ENCODE results near the gene COLGALT1. TPM values are rescaled to one million over a fixed set of nuclear protein-coding genes. Genes with fewer than 3 reads are reported as not detected.
A peak's percentile ranks its signal among the peaks of the same experiment; 100 is the strongest.
"Not testable (repeated sequence)": the region's sequence is repeated elsewhere in the genome, so short reads cannot be mapped to it uniquely, and the experiment has no call there.

COLGALT1 gene
- polyA plus RNA-seq, 1 of the 3 experiments (the other 2 are of a cell fraction), result 83.8 TPM

GRCh38 chr19:17517898-17518297 lies 37.6 kb upstream of the COLGALT1 start:
- Histone ChIP-seq H3K9me2 (no peaks in the 10 kb centered on the region), H3K4me3 (ENCODE audit: low read depth in 2 of 2, low read length in 1 of 2) (peak overlapping the region in 1 of 2 experiments; percentile 12; a peak in 1 of 4 replicates), H3K4me1 (ENCODE audit: control insufficient read depth in 1 of 2, insufficient read depth in 2 of 2, low read depth in 1 of 2, low read length in 1 of 2) (peaks cover 0 to under 1% of the 10 kb centered on the region in 2 experiments; a peak in 1 of 4 replicates), H4K20me1 (ENCODE audit: insufficient read depth) (no peaks in the 10 kb centered on the region), H3K27ac (ENCODE audit: low read depth in 2 of 2, low read length in 1 of 2) (no peak overlapping the region), H3K4me2 (no peak overlapping the region), H3F3A (replicated peaks; ENCODE audit: insufficient read depth) (peaks cover 5% of the 10 kb centered on the region), H3K79me2 (ENCODE audit: insufficient read depth) (peaks cover 16% of the 10 kb centered on the region), H3K9me3 (peaks cover 10% of the 10 kb centered on the region), H2AFZ (ENCODE audit: low read depth) (no peak overlapping the region), H3K9ac (no peak overlapping the region), H3K36me3 (replicated peaks in 1 of 2; ENCODE audit: control insufficient read depth in 1 of 2, insufficient read depth in 2 of 2, low read length in 1 of 2) (peaks cover 16 to 38% of the 10 kb centered on the region in 2 experiments), H3K27me3 (ENCODE audit: insufficient read depth) (no peaks in the 10 kb centered on the region)
- WGBS (ENCODE audit: low lambda C conversion rate), result 93% methylated on average over 1 of the region's 1 CpG
- DNase-seq, result no peak
- ChIA-PET CTCF (no interaction called here), POLR2A (no interaction called here)
- no peak for TF ChIP-seq PBX3 (IDR thresholded peaks at IDR 0.05)
- no peak for TF ChIP-seq RAD21 (IDR thresholded peaks at IDR 0.05; ENCODE audit: low read length)
- no peak for TF ChIP-seq EP300 (IDR thresholded peaks at IDR 0.05; ENCODE audit: borderline replicate concordance in 1 of 2, low read depth in 1 of 2, low read length in 1 of 2)
- TF ChIP-seq TAF1 (IDR thresholded peaks at IDR 0.05; ENCODE audit: borderline replicate concordance, low read depth, low read length), result no peak
- no peak for TF ChIP-seq POLR2AphosphoS5 (IDR thresholded peaks at IDR 0.05; ENCODE audit: low read depth, low read length)
- TF ChIP-seq, protein P1, sequence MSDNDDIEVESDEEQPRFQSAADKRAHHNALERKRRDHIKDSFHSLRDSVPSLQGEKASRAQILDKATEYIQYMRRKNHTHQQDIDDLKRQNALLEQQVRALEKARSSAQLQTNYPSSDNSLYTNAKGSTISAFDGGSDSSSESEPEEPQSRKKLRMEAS (IDR thresholded peaks at IDR 0.05; ENCODE audit: low read depth), result no peak
- TF ChIP-seq NRF1 (IDR thresholded peaks at IDR 0.05; ENCODE audit: low read depth, low read length), result no peak
- TF ChIP-seq CHD2 (IDR thresholded peaks at IDR 0.05; ENCODE audit: low read length, partially characterized antibody), result no peak
- TF ChIP-seq ZBTB33 (IDR thresholded peaks at IDR 0.05; ENCODE audit: borderline replicate concordance, low read depth), result no peak
- TF ChIP-seq, protein P2, sequence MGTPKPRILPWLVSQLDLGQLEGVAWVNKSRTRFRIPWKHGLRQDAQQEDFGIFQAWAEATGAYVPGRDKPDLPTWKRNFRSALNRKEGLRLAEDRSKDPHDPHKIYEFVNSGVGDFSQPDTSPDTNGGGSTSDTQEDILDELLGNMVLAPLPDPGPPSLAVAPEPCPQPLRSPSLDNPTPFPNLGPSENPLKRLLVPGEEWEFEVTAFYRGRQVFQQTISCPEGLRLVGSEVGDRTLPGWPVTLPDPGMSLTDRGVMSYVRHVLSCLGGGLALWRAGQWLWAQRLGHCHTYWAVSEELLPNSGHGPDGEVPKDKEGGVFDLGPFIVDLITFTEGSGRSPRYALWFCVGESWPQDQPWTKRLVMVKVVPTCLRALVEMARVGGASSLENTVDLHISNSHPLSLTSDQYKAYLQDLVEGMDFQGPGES (IDR thresholded peaks at IDR 0.05; ENCODE audit: low read depth, low read length), result no peak
- TF ChIP-seq NFIC (IDR thresholded peaks at IDR 0.05; ENCODE audit: borderline replicate concordance), result no peak
- no peak for TF ChIP-seq YY1 (IDR thresholded peaks at IDR 0.05; ENCODE audit: low read depth)
- TF ChIP-seq MXI1 (IDR thresholded peaks at IDR 0.05; ENCODE audit: low read depth, low read length), result no peak
- TF ChIP-seq RFX5 (IDR thresholded peaks at IDR 0.05; ENCODE audit: low read length), result no peak
- no peak for TF ChIP-seq FOSL2 (IDR thresholded peaks at IDR 0.05; ENCODE audit: borderline replicate concordance, low read depth)

GRCh38 chr19:17518654-17519053 lies 36.8 kb upstream of the COLGALT1 start:
- POLR2A ChIA-PET, result interaction anchor here (1.2 kb wide), 1 partner anchor 12 kb away, joined by 3 read pairs; no protein-coding TSS in a partner anchor
- not testable (repeated sequence) for H3K4me1 ChIP-seq (ENCODE audit: control insufficient read depth in 1 of 2, insufficient read depth in 2 of 2, low read depth in 1 of 2, low read length in 1 of 2); DNase-seq; H3K9ac ChIP-seq; H3K27me3 ChIP-seq (ENCODE audit: insufficient read depth); H3K4me2 ChIP-seq; H3K9me3 ChIP-seq; H4K20me1 ChIP-seq (ENCODE audit: insufficient read depth); H3F3A ChIP-seq (replicated peaks; ENCODE audit: insufficient read depth); H3K27ac ChIP-seq (ENCODE audit: low read depth in 2 of 2, low read length in 1 of 2); H2AFZ ChIP-seq (ENCODE audit: low read depth); H3K9me2 ChIP-seq; H3K79me2 ChIP-seq (ENCODE audit: insufficient read depth); H3K4me3 ChIP-seq (ENCODE audit: low read depth in 2 of 2, low read length in 1 of 2)
- H3K36me3 ChIP-seq (replicated peaks in 1 of 2; ENCODE audit: control insufficient read depth in 1 of 2, insufficient read depth in 2 of 2, low read length in 1 of 2), result peaks cover 16 to 38% of the 10 kb centered on the region in 2 experiments
- 84% methylated on average over 7 of the region's 8 CpGs for WGBS (ENCODE audit: low lambda C conversion rate)
- CTCF ChIA-PET, result interaction anchor here (1.1 kb wide), 1 partner anchor 23 kb away, joined by 4 read pairs; no protein-coding TSS in a partner anchor

Data from SK-N-SH (cell line).